WTC11 (cell line): ENCODE results near the gene CBX1. TPM values are rescaled to one million over a fixed set of nuclear protein-coding genes. Genes with fewer than 3 reads are reported as not detected.

Experiments used
- CBFB ChIP-seq: sonication (generic); formaldehyde crosslinking; IDR thresholded peaks from 2 replicates; pipeline ENCODE4 v1.8.1; 2022; ENCODE audit warnings: mild to moderate bottlenecking, low read depth, missing genetic modification reagents
- CREB1 ChIP-seq: sonication (generic); formaldehyde crosslinking; IDR thresholded peaks from 2 replicates; pipeline ENCODE4 v1.8.0; 2023; ENCODE audit warnings: mild to moderate bottlenecking, missing genetic modification reagents
- FOXK1 ChIP-seq: sonication (generic); formaldehyde crosslinking; IDR thresholded peaks from 2 replicates; pipeline ENCODE4 v1.8.0; 2022; ENCODE audit warnings: mild to moderate bottlenecking, moderate library complexity, missing genetic modification reagents
- FOXP1 ChIP-seq: sonication (generic); formaldehyde crosslinking; IDR thresholded peaks from 2 replicates; pipeline ENCODE4 v1.8.0; 2022; ENCODE audit warnings: missing genetic modification reagents, mild to moderate bottlenecking, moderate library complexity, borderline replicate concordance
- GRHL2 ChIP-seq: fragments of 250-450 bp; sonication (Bioruptor Pico); IDR thresholded peaks from 2 replicates; pipeline ENCODE4 v1.8.0; 2022; ENCODE audit warnings: mild to moderate bottlenecking, moderate library complexity; ENCODE audit not compliant: insufficient replicate concordance, severe bottlenecking
- GTF2I ChIP-seq: fragments of 250-450 bp; sonication (Bioruptor Pico); conservative IDR thresholded peaks from 2 replicates; pipeline ENCODE4 v1.4.0; 2021; ENCODE audit warnings: mild to moderate bottlenecking
- HMGA2 ChIP-seq: fragments of 250-450 bp; sonication (Bioruptor Pico); IDR thresholded peaks from 2 replicates; pipeline ENCODE4 v1.4.0; 2021; ENCODE audit warnings: mild to moderate bottlenecking, moderate library complexity
- HMGXB4 ChIP-seq: sonication (generic); formaldehyde crosslinking; IDR thresholded peaks from 2 replicates; pipeline ENCODE4 v1.8.1; 2023; ENCODE audit warnings: mild to moderate bottlenecking, moderate library complexity, missing genetic modification reagents
- KAT7 ChIP-seq: sonication (generic); formaldehyde crosslinking; IDR thresholded peaks from 2 replicates; pipeline ENCODE4 v1.8.1; 2023; ENCODE audit warnings: missing genetic modification reagents, mild to moderate bottlenecking, borderline replicate concordance
- NFE2L1 ChIP-seq: sonication (generic); formaldehyde crosslinking; IDR thresholded peaks from 2 replicates; pipeline ENCODE4 v1.8.1; 2023; ENCODE audit warnings: missing genetic modification reagents
- NR1H2 ChIP-seq: sonication (generic); formaldehyde crosslinking; IDR thresholded peaks from 2 replicates; pipeline ENCODE4 v1.9.0; 2021; ENCODE audit warnings: mild to moderate bottlenecking, moderate library complexity, missing genetic modification reagents
- OVOL2 ChIP-seq: fragments of 250-450 bp; sonication (Bioruptor Pico); IDR thresholded peaks from 2 replicates; pipeline ENCODE4 v1.9.0; 2021; ENCODE audit warnings: mild to moderate bottlenecking, borderline replicate concordance
- PRRX2 ChIP-seq: fragments of 250-450 bp; sonication (Bioruptor Pico); IDR thresholded peaks from 2 replicates; pipeline ENCODE4 v1.8.0; 2021; ENCODE audit warnings: mild to moderate bottlenecking
- RORB ChIP-seq: fragments of 250-450 bp; sonication (Bioruptor Pico); IDR thresholded peaks from 2 replicates; pipeline ENCODE4 v1.9.0; 2021; ENCODE audit warnings: mild to moderate bottlenecking
- TEAD1 ChIP-seq: sonication (generic); formaldehyde crosslinking; IDR thresholded peaks from 2 replicates; pipeline ENCODE4 v1.8.0; 2022; ENCODE audit warnings: mild to moderate bottlenecking, missing genetic modification reagents
- TP53 ChIP-seq: sonication (generic); formaldehyde crosslinking; IDR thresholded peaks from 2 replicates; pipeline ENCODE4 v1.8.1; 2023; ENCODE audit warnings: mild to moderate bottlenecking, missing genetic modification reagents
- ZBTB21 ChIP-seq: sonication (generic); formaldehyde crosslinking; IDR thresholded peaks from 2 replicates; pipeline ENCODE4 v1.8.1; 2023; ENCODE audit warnings: mild to moderate bottlenecking, missing genetic modification reagents, borderline replicate concordance
- ZNF263 ChIP-seq: sonication (generic); formaldehyde crosslinking; IDR thresholded peaks from 2 replicates; pipeline ENCODE4 v1.8.1; 2022; ENCODE audit warnings: low read depth, mild to moderate bottlenecking, moderate library complexity, missing genetic modification reagents
- ZNF281 ChIP-seq: sonication (generic); formaldehyde crosslinking; IDR thresholded peaks from 2 replicates; pipeline ENCODE4 v1.8.0; 2023; ENCODE audit warnings: mild to moderate bottlenecking, missing genetic modification reagents
- ZNF396 ChIP-seq: fragments of 250-450 bp; sonication (Bioruptor Pico); IDR thresholded peaks from 2 replicates; pipeline ENCODE4 v1.8.0; 2021; ENCODE audit warnings: mild to moderate bottlenecking, moderate library complexity, borderline replicate concordance
- ZNF423 ChIP-seq: fragments of 250-450 bp; sonication (Bioruptor Pico); IDR thresholded peaks from 2 replicates; pipeline ENCODE4 v2.1.2; 2022; ENCODE audit warnings: mild to moderate bottlenecking, moderate library complexity
- ZNF512 ChIP-seq: sonication (generic); formaldehyde crosslinking; IDR thresholded peaks from 2 replicates; pipeline ENCODE4 v1.8.1; 2022; ENCODE audit warnings: missing genetic modification reagents, borderline replicate concordance
- ZSCAN18 ChIP-seq: fragments of 250-450 bp; sonication (Bioruptor Pico); IDR thresholded peaks from 2 replicates; pipeline ENCODE4 v2.1.2; 2022; ENCODE audit warnings: mild to moderate bottlenecking, moderate library complexity
- total RNA-seq: library from RNA; stranded (reverse); gene quantifications from 3 replicates; pipeline ENCODE4 v1.2.3, GENCODE V29; 2021
- TF ChIP-seq, protein P1 (sequence below): sonication (generic); formaldehyde crosslinking; IDR thresholded peaks from 2 replicates; pipeline ENCODE4 v1.8.0; 2022; ENCODE audit warnings: mild to moderate bottlenecking, missing genetic modification reagents
- TF ChIP-seq, protein P2 (sequence below): fragments of 250-450 bp; sonication (Bioruptor Pico); IDR thresholded peaks from 2 replicates; pipeline ENCODE4 v1.9.0; 2021; ENCODE audit warnings: mild to moderate bottlenecking, borderline replicate concordance
- TF ChIP-seq, protein P3 (sequence below): sonication (generic); formaldehyde crosslinking; IDR thresholded peaks from 2 replicates; pipeline ENCODE4 v1.8.1; 2023; ENCODE audit warnings: mild to moderate bottlenecking, missing genetic modification reagents

CBX1 gene
- total RNA-seq, 1 experiment from 2014 or later = 162 TPM

GRCh38 chr17:48107137-48108055 is 6.1 kb upstream of the CBX1 start, which contains the start of gene SNX11 (continued):
- TF ChIP-seq ZSCAN18 (CRISPR knock-in tag) (no peak), ZNF512 (CRISPR knock-in tag) (no peak), ZNF281 (no peak), FOXP1 (CRISPR knock-in tag) (peak; percentile 56; the same call in 1 of the 2 replicates), TP53 (CRISPR knock-in tag) (no peak), RORB (CRISPR knock-in tag) (no peak), FOXK1 (peak; percentile 46; the same call in 1 of the 2 replicates), HMGXB4 (peak; percentile 46; the same call in 1 of the 2 replicates), CREB1 (no peak), NFE2L1 (CRISPR knock-in tag) (no peak), ZNF423 (CRISPR knock-in tag) (no peak), OVOL2 (CRISPR knock-in tag) (no peak), ZBTB21 (no peak), CBFB (CRISPR knock-in tag) (no peak), GTF2I (CRISPR knock-in tag) (no peak), ZNF396 (CRISPR knock-in tag) (no peak), HMGA2 (no peak), PRRX2 (CRISPR knock-in tag) (no peak), ZNF263 (CRISPR knock-in tag) (no peak), GRHL2 (CRISPR knock-in tag) (no peak), KAT7 (CRISPR knock-in tag) (no peak), TEAD1 (peak; percentile 40; the same call in 1 of the 2 replicates), NR1H2 (CRISPR knock-in tag) (no peak)
- TF ChIP-seq, protein P1, sequence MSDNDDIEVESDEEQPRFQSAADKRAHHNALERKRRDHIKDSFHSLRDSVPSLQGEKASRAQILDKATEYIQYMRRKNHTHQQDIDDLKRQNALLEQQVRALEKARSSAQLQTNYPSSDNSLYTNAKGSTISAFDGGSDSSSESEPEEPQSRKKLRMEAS (CRISPR knock-in tag) = peak; percentile 78
- TF ChIP-seq, protein P2, sequence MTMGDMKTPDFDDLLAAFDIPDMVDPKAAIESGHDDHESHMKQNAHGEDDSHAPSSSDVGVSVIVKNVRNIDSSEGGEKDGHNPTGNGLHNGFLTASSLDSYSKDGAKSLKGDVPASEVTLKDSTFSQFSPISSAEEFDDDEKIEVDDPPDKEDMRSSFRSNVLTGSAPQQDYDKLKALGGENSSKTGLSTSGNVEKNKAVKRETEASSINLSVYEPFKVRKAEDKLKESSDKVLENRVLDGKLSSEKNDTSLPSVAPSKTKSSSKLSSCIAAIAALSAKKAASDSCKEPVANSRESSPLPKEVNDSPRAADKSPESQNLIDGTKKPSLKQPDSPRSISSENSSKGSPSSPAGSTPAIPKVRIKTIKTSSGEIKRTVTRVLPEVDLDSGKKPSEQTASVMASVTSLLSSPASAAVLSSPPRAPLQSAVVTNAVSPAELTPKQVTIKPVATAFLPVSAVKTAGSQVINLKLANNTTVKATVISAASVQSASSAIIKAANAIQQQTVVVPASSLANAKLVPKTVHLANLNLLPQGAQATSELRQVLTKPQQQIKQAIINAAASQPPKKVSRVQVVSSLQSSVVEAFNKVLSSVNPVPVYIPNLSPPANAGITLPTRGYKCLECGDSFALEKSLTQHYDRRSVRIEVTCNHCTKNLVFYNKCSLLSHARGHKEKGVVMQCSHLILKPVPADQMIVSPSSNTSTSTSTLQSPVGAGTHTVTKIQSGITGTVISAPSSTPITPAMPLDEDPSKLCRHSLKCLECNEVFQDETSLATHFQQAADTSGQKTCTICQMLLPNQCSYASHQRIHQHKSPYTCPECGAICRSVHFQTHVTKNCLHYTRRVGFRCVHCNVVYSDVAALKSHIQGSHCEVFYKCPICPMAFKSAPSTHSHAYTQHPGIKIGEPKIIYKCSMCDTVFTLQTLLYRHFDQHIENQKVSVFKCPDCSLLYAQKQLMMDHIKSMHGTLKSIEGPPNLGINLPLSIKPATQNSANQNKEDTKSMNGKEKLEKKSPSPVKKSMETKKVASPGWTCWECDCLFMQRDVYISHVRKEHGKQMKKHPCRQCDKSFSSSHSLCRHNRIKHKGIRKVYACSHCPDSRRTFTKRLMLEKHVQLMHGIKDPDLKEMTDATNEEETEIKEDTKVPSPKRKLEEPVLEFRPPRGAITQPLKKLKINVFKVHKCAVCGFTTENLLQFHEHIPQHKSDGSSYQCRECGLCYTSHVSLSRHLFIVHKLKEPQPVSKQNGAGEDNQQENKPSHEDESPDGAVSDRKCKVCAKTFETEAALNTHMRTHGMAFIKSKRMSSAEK (CRISPR knock-in tag) = no peak
- TF ChIP-seq, protein P3, sequence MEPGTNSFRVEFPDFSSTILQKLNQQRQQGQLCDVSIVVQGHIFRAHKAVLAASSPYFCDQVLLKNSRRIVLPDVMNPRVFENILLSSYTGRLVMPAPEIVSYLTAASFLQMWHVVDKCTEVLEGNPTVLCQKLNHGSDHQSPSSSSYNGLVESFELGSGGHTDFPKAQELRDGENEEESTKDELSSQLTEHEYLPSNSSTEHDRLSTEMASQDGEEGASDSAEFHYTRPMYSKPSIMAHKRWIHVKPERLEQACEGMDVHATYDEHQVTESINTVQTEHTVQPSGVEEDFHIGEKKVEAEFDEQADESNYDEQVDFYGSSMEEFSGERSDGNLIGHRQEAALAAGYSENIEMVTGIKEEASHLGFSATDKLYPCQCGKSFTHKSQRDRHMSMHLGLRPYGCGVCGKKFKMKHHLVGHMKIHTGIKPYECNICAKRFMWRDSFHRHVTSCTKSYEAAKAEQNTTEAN = peak; percentile 35; the same call in 1 of the 2 replicates
